Urothelium cell line (cell line): ENCODE data around the gene SLC30A7.

Experiments used
- DNase-seq: peaks from one replicate; pipeline ENCODE4 v3.0.0; 2011; ENCODE audit warnings: low spot score, mixed read lengths
- FAIRE-seq: peaks from 2 replicates; lab custom pipeline; 2011; peaks lifted over from hg19 to GRCh38; lab: Jason Lieb, UNC

SLC30A7 gene

GRCh38 chr1:101022294-101022693 is 126.4 kb downstream of the SLC30A7 start:
- no peak for FAIRE-seq
- DNase-seq: no peak

- FAIRE-seq (no peak), DNase-seq (peak; percentile 16)
Observed at GRCh38 chr1:101025283-101025656, 129.4 kb downstream of the SLC30A7 start.

- peak; percentile 90 for DNase-seq
- no peak for FAIRE-seq
Observed at GRCh38 chr1:101025657-101026429, 130.0 kb downstream of the SLC30A7 start, which contains the start of gene DPH5. Gene DPH5 (minus strand): TSS chr1:101025784. CDS start chr1:101025443, 341 bp downstream.

GRCh38 chr1:101026430-101026788 is 130.5 kb downstream of the SLC30A7 start:
- DNase-seq (peak; percentile 2), FAIRE-seq (no peak)

GRCh38 chr1:101027194-101027772 is 131.4 kb downstream of the SLC30A7 start:
- DNase-seq (no peak), FAIRE-seq (no peak)

GRCh38 chr1:101028466-101028865 is 132.6 kb downstream of the SLC30A7 start:
- DNase-seq (no peak), FAIRE-seq (no peak)

GRCh38 chr1:101029184-101029583 is 133.3 kb downstream of the SLC30A7 start:
- DNase-seq (no peak), FAIRE-seq (no peak)

- DNase-seq: no peak
- FAIRE-seq: no peak
Observed at GRCh38 chr1:101030881-101031280, 135.0 kb downstream of the SLC30A7 start.
